Endothelial cell (in vitro differentiated cells): ENCODE data around the gene KIAA1958. TPM values are rescaled to one million over a fixed set of nuclear protein-coding genes. Genes with fewer than 3 reads are reported as not detected.
"Not testable (repeated sequence)": the region's sequence is repeated elsewhere in the genome, so short reads cannot be mapped to it uniquely, and the experiment has no call there.

ENCODE experiments used
- DNase-seq: peaks from one replicate; pipeline ENCODE4 v3.0.0; 2021; ENCODE audit warnings: low spot score
- H3K27ac Mint-ChIP-seq: one replicate; pipeline ENCODE4 v1.8.0; 2021; ENCODE audit warnings: mixed read lengths, inconsistent platforms; ENCODE audit not compliant: unreplicated experiment
- H3K27me3 Mint-ChIP-seq: one replicate; pipeline ENCODE4 v1.8.0; 2021; ENCODE audit warnings: mild to moderate bottlenecking, moderate library complexity, mixed read lengths, inconsistent platforms; ENCODE audit not compliant: unreplicated experiment
- H3K36me3 Mint-ChIP-seq: one replicate; pipeline ENCODE4 v1.8.0; 2021; ENCODE audit warnings: mild to moderate bottlenecking, low read depth, mixed read lengths, inconsistent platforms; ENCODE audit not compliant: unreplicated experiment
- H3K4me1 Mint-ChIP-seq: one replicate; pipeline ENCODE4 v1.8.0; 2021; ENCODE audit warnings: mild to moderate bottlenecking, mixed read lengths, inconsistent platforms; ENCODE audit not compliant: unreplicated experiment
- H3K4me3 Mint-ChIP-seq: one replicate; pipeline ENCODE4 v1.8.0; 2021; ENCODE audit warnings: mild to moderate bottlenecking, mixed read lengths, inconsistent platforms; ENCODE audit not compliant: unreplicated experiment
- H3K9me3 Mint-ChIP-seq: one replicate; pipeline ENCODE4 v1.8.0; 2021; ENCODE audit warnings: mixed read lengths, inconsistent platforms; ENCODE audit not compliant: unreplicated experiment
- CTCF ChIP-seq: fragments of 200-600 bp; sonication (generic); IDR thresholded peaks from one replicate; pipeline ENCODE4 v1.5.0; 2021; ENCODE audit warnings: antibody characterized with exemption; ENCODE audit not compliant: unreplicated experiment
- total RNA-seq: library from RNA; stranded (reverse); fragmentation: NEBNext Ultra II Directional; extraction: Animal tissue kit (Norgen Biotek cat#: 25700); gene quantifications from one replicate; pipeline ENCODE4 v1.2.1, GENCODE V29; 2021; ENCODE audit not compliant: unreplicated experiment

The KIAA1958 gene
- total RNA-seq, 1 donor from 2014 or later: 15.1 TPM

DNA sequence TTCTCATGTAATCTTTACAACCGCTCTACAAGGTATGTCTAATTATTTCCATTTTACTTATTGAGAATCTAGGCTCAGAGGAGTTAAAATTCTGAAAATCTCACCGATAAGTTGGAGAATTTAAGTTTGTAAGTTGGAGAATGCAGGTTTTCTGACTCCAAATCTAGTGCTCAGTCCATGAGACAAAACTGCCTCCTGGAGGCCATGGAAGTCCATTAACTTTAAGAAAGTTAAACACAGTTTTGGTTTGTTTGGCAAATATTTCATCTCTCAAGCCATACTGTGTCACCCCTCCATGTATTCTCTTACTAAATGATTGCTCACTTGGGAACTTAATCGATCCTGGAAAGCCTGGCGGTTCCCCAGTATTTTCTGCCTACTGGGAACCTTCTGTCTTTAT is 178.7 kb downstream of the KIAA1958 start:
- TF ChIP-seq CTCF: no peak
- Mint-ChIP-seq H3K27me3 (peaks cover 1% of the 10 kb centered on the region), H3K36me3 (no peaks in the 10 kb centered on the region), H3K4me1 (no peaks in the 10 kb centered on the region), H3K27ac (no peak overlapping the region), H3K9me3 (no peaks in the 10 kb centered on the region), H3K4me3 (no peak overlapping the region)
- no peak for DNase-seq

GRCh38 chr9:112669326-112669725 is 182.7 kb downstream of the KIAA1958 start:
- H3K27me3 Mint-ChIP-seq: peaks cover 3% of the 10 kb centered on the region
- no peak overlapping the region for H3K4me3 Mint-ChIP-seq
- TF ChIP-seq CTCF: no peak
- DNase-seq: no peak
- no peaks in the 10 kb centered on the region for H3K4me1 Mint-ChIP-seq
- H3K9me3 Mint-ChIP-seq: no peaks in the 10 kb centered on the region
- no peaks in the 10 kb centered on the region for H3K36me3 Mint-ChIP-seq
- no peak overlapping the region for H3K27ac Mint-ChIP-seq

DNA sequence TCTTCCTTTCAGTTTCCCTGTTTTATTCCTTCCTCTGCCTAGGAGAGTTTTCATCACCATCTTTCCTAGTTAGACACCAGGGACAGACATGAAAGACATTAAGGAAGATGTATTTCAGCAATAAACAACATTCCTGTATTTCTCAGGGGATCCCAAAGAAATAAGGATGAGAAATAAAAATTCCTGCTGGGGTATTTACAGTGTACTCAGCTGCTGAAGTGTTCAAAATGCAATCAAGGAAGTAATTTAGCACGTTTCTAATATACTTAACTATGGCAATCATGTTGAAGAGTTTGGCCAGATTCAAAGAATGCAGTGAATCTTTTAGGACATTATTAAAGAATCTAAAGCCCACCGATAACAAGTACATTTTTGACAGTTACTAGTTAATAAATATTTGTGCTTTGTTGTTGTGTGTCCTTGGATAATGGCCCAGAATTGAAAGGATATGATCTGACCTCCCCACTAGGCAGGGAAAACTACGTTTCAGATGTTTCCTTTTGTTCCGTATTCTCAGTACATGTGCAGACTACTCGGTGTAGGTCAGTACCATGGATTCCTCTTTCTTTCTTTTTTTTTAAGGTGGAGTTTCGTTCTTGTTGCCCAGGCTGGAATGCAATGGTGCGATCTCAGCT is 184.5 kb downstream of the KIAA1958 start:
- no peak overlapping the region for H3K4me3 Mint-ChIP-seq
- no peak overlapping the region for H3K27ac Mint-ChIP-seq
- peaks cover 3% of the 10 kb centered on the region for H3K27me3 Mint-ChIP-seq
- TF ChIP-seq CTCF: no peak
- DNase-seq: no peak
- no peaks in the 10 kb centered on the region for H3K36me3 Mint-ChIP-seq
- H3K9me3 Mint-ChIP-seq: no peaks in the 10 kb centered on the region
- no peaks in the 10 kb centered on the region for H3K4me1 Mint-ChIP-seq

GRCh38 chr9:112673221-112673620 is 186.6 kb downstream of the KIAA1958 start:
- not testable (repeated sequence) for H3K36me3 Mint-ChIP-seq, H3K9me3 Mint-ChIP-seq, H3K4me3 Mint-ChIP-seq, DNase-seq, H3K4me1 Mint-ChIP-seq, H3K27ac Mint-ChIP-seq, H3K27me3 Mint-ChIP-seq

DNA sequence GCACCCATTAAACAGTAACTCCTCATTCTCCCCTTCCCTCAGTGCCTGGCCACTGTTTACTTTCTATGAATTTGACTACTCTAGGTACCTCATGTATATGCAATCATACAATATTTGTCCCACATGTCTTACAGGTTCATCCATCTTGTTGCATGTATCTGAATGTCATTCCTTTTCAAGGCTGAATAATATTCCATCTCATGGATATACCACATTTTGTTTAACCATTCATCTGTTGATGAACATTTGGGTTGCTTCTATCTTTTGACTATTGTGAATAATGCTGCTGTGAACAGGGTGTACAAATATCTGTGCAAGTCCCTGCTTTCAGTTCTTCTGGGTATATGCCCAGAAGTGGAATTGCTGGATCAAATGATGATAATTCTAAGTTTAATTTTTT is 190.4 kb downstream of the KIAA1958 start:
- no peak for TF ChIP-seq CTCF
- H3K4me3 Mint-ChIP-seq: no peak overlapping the region
- no peak for DNase-seq
- H3K27ac Mint-ChIP-seq: no peak overlapping the region
- peaks cover 3% of the 10 kb centered on the region for H3K9me3 Mint-ChIP-seq
- peaks cover 2% of the 10 kb centered on the region for H3K27me3 Mint-ChIP-seq
- peaks cover 9% of the 10 kb centered on the region for H3K4me1 Mint-ChIP-seq
- H3K36me3 Mint-ChIP-seq: peaks cover 7% of the 10 kb centered on the region
